DMS153 treated with DMSO at 0.1 percent for 48 hours (cell line): ENCODE measurements around the gene AXL.

Experiments
- DNase-seq: peaks from one replicate; lab custom pipeline; 2025; ENCODE audit not compliant: unreplicated experiment; lab: John Stamatoyannopoulos, UW

AXL gene

GRCh38 chr19:41307090-41307875, 88.3 kb downstream of the AXL start:
- DNase-seq, result no peak

- DNase-seq, result no peak
These were observed 89.0 kb downstream of the AXL start for GRCh38 chr19:41307954-41308449.

DNA sequence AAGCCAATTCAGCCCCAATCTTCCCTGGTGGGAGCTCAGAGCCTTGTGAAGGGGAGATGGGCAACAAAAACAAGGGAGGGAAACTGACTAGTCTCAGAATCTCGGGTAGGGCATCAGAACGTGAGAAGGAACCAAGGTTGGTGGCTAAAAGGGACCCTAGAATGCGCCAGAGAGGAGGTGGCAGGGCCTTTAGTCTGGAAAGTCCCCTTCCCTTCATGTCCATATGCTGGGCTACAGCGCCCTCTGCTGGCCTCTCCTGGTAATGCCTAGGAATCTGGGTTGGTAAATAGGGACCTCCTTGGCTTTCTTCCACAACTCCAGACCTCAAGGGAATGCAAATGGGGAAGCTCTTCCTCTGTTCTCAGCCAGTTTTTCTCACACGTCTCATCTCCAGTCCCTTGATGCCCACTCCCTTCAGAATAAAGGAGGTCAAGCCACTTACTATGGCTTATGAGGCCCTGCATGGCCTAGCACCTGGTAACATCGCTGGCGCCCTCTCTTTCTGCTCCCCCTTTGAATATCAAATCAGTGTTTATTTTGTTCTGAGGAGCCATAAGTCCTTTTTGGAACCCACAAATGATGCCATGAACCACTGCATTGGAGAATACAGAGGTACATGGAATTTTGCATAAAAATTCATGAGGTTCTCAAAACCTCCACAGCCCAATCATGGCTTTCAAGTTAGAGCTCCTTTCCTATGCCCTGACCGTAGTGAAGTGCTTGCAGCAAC, 89.6 kb downstream of the AXL start:
- peak; percentile 55 for DNase-seq

DNA sequence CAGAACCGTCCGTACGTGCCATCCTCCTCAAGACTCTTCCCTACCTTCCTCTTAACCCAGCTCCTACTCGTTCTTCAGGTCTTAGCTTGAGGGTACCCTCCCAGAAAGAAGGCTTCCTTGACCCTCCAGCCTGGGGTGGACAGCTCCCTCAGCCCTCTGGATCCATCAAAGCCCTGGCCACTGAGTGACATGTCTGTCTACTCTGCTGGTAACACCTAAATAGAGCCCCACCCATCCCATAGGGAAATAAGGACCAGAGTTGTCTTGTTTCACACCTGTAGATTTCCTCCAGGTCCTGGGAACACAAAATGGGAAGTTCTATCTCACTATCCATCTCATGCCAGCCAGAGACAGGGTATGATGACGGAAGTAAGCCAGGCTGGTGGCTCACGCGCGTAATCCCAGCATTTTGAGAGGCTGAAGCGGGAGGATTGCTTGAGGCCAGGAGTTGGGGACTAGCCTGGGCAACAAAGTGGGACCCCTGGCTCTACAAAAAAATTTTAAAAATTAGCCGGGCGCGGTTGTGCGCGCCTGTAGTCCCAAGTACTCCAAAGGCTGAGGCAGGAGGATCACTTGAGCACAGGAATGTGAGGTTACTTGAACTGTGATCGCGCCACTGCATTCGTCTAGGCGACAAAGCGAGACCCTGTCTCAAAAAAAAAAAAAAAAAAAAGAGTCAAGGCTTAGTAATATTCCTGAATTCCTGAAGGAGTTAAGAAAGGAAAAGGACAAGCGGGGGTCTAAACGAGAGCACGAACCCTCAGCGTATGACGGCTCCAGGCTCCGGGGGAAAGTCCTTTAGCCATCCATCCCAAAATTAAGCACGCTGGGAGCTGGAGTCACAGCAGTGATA, 90.4 kb downstream of the AXL start:
- peak; percentile 40 for DNase-seq

- peak; percentile 83 for DNase-seq
These were observed 91.2 kb downstream of the AXL start, which contains the start of gene CCDC97 for GRCh38 chr19:41310033-41310831. Gene CCDC97, plus strand, starts transcription at chr19:41310172. Its CDS starts 139 bp downstream, at chr19:41310311.

DNA sequence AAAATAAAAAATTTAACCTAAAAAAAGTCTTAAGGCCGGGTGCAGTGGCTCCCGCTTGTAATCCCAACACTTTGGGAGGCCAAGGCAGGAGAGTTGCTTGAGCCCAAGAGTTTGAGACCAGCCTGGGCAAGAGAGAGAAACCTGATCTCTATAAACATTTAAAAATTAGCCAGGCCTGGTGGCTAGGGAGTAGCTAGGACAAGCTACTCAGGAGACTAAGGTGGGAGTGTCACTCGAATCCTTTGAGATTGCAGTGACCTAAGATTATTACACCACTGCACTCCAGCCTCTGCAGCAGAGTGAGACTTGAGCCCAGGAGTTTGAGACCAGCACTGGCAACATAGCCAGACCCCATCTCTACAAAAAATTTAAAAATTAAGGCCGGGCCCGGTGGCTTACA, 92.0 kb downstream of the AXL start:
- DNase-seq, result no peak
